ENCODE measurements around the gene ZCCHC4. TPM values are rescaled to one million over a fixed set of nuclear protein-coding genes. Genes with fewer than 3 reads are reported as not detected.

ZCCHC4 gene
- total RNA-seq, 1 experiment from 2014 or later, result 12.3 TPM

DNA sequence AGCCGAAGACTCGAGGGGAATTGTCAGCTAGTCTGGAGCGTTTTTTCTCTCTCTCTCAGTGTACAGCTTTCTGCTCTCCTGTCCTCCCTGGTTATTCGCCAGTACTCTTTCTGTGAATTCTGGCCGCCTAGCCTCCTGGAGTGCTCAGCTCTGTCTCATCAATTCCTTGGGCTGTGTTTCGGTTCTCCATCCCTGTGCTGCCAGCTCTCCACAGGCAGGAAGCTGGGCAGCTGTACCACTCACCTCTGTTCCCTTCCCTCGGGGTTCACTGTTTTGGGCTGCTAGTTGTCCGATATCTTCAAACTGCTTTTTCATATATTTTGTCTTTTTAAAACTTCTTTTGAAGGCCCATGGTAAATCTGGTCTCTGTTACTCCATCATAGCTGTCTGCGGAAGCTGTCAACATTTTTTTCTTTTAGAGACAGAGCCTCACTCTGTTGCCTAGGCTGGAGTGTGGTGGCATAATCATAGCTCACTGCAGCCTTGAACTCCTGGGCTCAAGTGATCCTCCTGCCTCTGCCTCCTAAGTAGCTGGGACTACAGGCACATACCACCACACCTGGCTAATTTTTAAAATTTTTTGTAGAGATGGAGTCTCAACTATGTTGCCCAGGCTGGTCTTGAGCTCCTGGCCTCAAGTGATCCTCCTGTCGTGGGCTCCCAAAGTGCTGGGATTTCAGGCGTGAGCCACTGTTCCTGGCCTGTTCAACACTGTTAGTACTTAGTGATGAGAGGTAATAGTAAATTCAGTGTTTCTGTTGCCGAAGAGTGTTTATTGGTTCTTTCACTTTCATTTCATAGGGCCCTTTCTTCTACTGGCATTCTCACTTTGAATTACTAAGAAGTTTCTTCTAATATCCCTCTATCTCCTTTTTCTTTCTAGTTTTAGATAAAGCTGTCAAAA is 18.6 kb downstream of the ZCCHC4 start:
- ChIA-PET POLR2A (interaction anchor here (1.1 kb wide), 1 partner anchor 14 kb away, joined by 3 read pairs; no protein-coding TSS in a partner anchor), RAD21 (ENCODE audit: low non-redundant PET in 1 of 2, low total read pairs in 2 of 2, uncharacterized antibody in 2 of 2, unreplicated experiment in 2 of 2) (no interaction called here), CTCF (interaction anchor here (1.2 kb wide), 1 partner anchor 19 kb away, joined by 3 read pairs; the partner anchor contains the start of gene ZCCHC4)
- no peak overlapping the region for H3K27ac ChIP-seq (ENCODE audit: low read depth, low read length)
- intact Hi-C loops (cut with micrococcal nuclease), result no loop called here
- H3K9me2 ChIP-seq (ENCODE audit: insufficient read depth), result no peaks in the 10 kb centered on the region
- no peaks in the 10 kb centered on the region for H3K36me3 ChIP-seq (ENCODE audit: control insufficient read depth in 1 of 2, insufficient read depth in 2 of 2, low read length in 2 of 2)
- TF ChIP-seq YY1 (IDR thresholded peaks at IDR 0.05; ENCODE audit: extremely low read depth, insufficient replicate concordance, low read depth, low read length) (no peak), POLR2AphosphoS5 (IDR thresholded peaks at IDR 0.05; ENCODE audit: low read depth, low read length) (no peak), POLR2A (IDR thresholded peaks at IDR 0.05; ENCODE audit: borderline replicate concordance, extremely low read depth, insufficient read depth, insufficient read length) (no peak)
- H3K4me2 ChIP-seq (ENCODE audit: low read length), result no peak overlapping the region
- no peak overlapping the region for H3K4me3 ChIP-seq (replicated peaks in 1 of 2; ENCODE audit: low read depth in 1 of 2, low read length in 2 of 2)
- BruUV-seq (replicated peaks), result no TSS peak
- DNase-seq (ENCODE audit: low read depth, low spot score) (no peak), ATAC-seq (no peak)
- H3K4me1 ChIP-seq (ENCODE audit: control insufficient read depth in 1 of 2, insufficient read depth in 2 of 2, low read length in 2 of 2), result no peaks in the 10 kb centered on the region
- no peaks in the 10 kb centered on the region for H3K79me2 ChIP-seq (ENCODE audit: insufficient read depth, low read length)
- H3K9ac ChIP-seq (ENCODE audit: low read length), result no peak overlapping the region
- no peaks in the 10 kb centered on the region for H3K27me3 ChIP-seq (ENCODE audit: insufficient read depth, low read length)
- H2AFZ ChIP-seq (ENCODE audit: low read depth, low read length, poor library complexity, severe bottlenecking), result no peak overlapping the region
- no peaks in the 10 kb centered on the region for H3K9me3 ChIP-seq (ENCODE audit: control insufficient read depth in 1 of 2, insufficient read depth in 1 of 2, low read depth in 1 of 2, low read length in 2 of 2)
- H4K20me1 ChIP-seq (ENCODE audit: insufficient read depth), result no peaks in the 10 kb centered on the region

DNA sequence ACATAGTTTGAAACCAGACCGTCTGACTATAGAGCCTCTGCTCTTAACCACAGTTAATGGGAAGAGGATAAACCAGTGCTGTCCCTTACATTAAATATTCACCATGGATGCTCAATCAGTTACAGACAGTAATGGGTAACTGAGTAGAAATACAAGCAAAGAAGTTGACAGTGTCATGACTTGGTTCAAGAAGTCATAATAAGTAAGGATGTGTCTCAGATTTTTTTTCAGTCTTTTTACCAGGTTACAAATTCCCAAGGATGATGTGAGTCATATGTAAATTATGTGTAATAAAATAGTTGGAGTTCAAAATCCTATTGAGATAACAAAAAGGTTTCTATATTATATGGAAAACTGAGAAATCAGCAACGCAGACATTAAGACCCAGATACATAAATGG is 31.1 kb downstream of the ZCCHC4 start:
- no peaks in the 10 kb centered on the region for H3K36me3 ChIP-seq (ENCODE audit: control insufficient read depth in 1 of 2, insufficient read depth in 2 of 2, low read length in 2 of 2)
- DNase-seq (ENCODE audit: low read depth, low spot score) (no peak), ATAC-seq (no peak)
- H2AFZ ChIP-seq (ENCODE audit: low read depth, low read length, poor library complexity, severe bottlenecking), result no peak overlapping the region
- RAD21 ChIA-PET (ENCODE audit: low non-redundant PET in 1 of 2, low total read pairs in 2 of 2, uncharacterized antibody in 2 of 2, unreplicated experiment in 2 of 2), result no interaction called here
- H3K79me2 ChIP-seq (ENCODE audit: insufficient read depth, low read length), result 0 out of 2 replicates have a peak, but pooled peaks cover 7% of the 10 kb centered on the region
- POLR2A ChIA-PET, result no interaction called here
- no peak for TF ChIP-seq JUND (IDR thresholded peaks at IDR 0.05)
- TF ChIP-seq, protein P1, sequence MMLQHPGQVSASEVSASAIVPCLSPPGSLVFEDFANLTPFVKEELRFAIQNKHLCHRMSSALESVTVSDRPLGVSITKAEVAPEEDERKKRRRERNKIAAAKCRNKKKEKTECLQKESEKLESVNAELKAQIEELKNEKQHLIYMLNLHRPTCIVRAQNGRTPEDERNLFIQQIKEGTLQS (IDR thresholded peaks at IDR 0.05), result no peak
- no peak for TF ChIP-seq CTCF (IDR thresholded peaks at IDR 0.05 in 2 of 3, conservative IDR thresholded peaks at IDR 0.05 in 1 of 3; ENCODE audit: borderline replicate concordance in 1 of 3, insufficient read depth in 1 of 3, low read depth in 2 of 3, low read length in 2 of 3)
- TF ChIP-seq EGR1 (IDR thresholded peaks at IDR 0.05; ENCODE audit: low read depth), result no peak
- TF ChIP-seq, protein P2, sequence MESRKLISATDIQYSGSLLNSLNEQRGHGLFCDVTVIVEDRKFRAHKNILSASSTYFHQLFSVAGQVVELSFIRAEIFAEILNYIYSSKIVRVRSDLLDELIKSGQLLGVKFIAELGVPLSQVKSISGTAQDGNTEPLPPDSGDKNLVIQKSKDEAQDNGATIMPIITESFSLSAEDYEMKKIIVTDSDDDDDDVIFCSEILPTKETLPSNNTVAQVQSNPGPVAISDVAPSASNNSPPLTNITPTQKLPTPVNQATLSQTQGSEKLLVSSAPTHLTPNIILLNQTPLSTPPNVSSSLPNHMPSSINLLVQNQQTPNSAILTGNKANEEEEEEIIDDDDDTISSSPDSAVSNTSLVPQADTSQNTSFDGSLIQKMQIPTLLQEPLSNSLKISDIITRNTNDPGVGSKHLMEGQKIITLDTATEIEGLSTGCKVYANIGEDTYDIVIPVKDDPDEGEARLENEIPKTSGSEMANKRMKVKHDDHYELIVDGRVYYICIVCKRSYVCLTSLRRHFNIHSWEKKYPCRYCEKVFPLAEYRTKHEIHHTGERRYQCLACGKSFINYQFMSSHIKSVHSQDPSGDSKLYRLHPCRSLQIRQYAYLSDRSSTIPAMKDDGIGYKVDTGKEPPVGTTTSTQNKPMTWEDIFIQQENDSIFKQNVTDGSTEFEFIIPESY (IDR thresholded peaks at IDR 0.05; ENCODE audit: extremely low read depth, insufficient replicate concordance, low read length), result no peak
- no peak for TF ChIP-seq CBX3 (IDR thresholded peaks at IDR 0.05; ENCODE audit: low read depth)
- no peak for TF ChIP-seq POLR2A (IDR thresholded peaks at IDR 0.05; ENCODE audit: borderline replicate concordance, extremely low read depth, insufficient read depth, insufficient read length)
- TF ChIP-seq SRF (IDR thresholded peaks at IDR 0.05; ENCODE audit: low read depth), result no peak
- TF ChIP-seq RAD21 (IDR thresholded peaks at IDR 0.05; ENCODE audit: low read depth), result no peak
- no peak for TF ChIP-seq ZNF274 (IDR thresholded peaks at IDR 0.05; ENCODE audit: low read depth, low read length)
- no peak for TF ChIP-seq SP1 (IDR thresholded peaks at IDR 0.05; ENCODE audit: low read depth)
- no peak for TF ChIP-seq YY1 (IDR thresholded peaks at IDR 0.05; ENCODE audit: extremely low read depth, insufficient replicate concordance, low read depth, low read length)
- no peak for TF ChIP-seq FOSL1 (IDR thresholded peaks at IDR 0.05; ENCODE audit: low read depth)
- no peak for TF ChIP-seq SIN3A (IDR thresholded peaks at IDR 0.05; ENCODE audit: low read depth)
- no peak for TF ChIP-seq ELF1 (IDR thresholded peaks at IDR 0.05; ENCODE audit: borderline replicate concordance, low read depth)
- H3K9ac ChIP-seq (ENCODE audit: low read length), result no peak overlapping the region
- H3K4me3 ChIP-seq (replicated peaks in 1 of 2; ENCODE audit: low read depth in 1 of 2, low read length in 2 of 2), result no peak overlapping the region
- H4K20me1 ChIP-seq (ENCODE audit: insufficient read depth), result no peaks in the 10 kb centered on the region
- H3K9me2 ChIP-seq (ENCODE audit: insufficient read depth), result no peaks in the 10 kb centered on the region
- CTCF ChIA-PET, result no interaction called here
- no peaks in the 10 kb centered on the region for H3K9me3 ChIP-seq (ENCODE audit: control insufficient read depth in 1 of 2, insufficient read depth in 1 of 2, low read depth in 1 of 2, low read length in 2 of 2)
- H3K27me3 ChIP-seq (ENCODE audit: insufficient read depth, low read length), result no peaks in the 10 kb centered on the region
- no peak overlapping the region for H3K4me2 ChIP-seq (ENCODE audit: low read length)
- H3K27ac ChIP-seq (ENCODE audit: low read depth, low read length), result no peak overlapping the region
- H3K4me1 ChIP-seq (ENCODE audit: control insufficient read depth in 1 of 2, insufficient read depth in 2 of 2, low read length in 2 of 2), result 0 out of 4 replicates have a peak, but pooled peaks cover 0 to 2% of the 10 kb centered on the region in 2 experiments
- intact Hi-C loops (cut with micrococcal nuclease), result no loop called here
- no TSS peak for BruUV-seq (replicated peaks)
